HG03521 (cell line): ENCODE data around the gene SRSF8.

Source experiments
- ATAC-seq: cut with Tn5 transposase; IDR thresholded peaks from one replicate; pipeline ENCODE4 v1.9.1; 2021; ENCODE audit warnings: mild to moderate bottlenecking, moderate library complexity; ENCODE audit not compliant: unreplicated experiment

Gene SRSF8

DNA sequence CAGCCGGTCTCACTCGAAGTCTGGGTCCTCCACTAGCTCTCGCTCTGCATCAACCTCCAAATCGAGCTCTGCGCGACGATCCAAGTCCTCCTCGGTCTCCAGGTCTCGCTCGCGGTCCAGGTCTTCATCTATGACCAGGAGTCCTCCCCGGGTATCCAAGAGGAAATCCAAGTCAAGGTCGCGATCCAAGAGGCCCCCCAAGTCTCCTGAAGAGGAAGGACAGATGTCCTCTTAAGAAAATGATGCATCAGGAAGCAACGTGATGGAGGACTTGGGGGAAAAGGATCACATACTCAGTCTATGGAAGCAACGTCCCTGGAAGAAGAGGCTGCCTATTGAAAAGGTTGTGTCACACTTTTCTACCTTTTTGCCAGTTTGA lies 1.1 kb downstream of the SRSF8 start:
- ATAC-seq = no peak

DNA sequence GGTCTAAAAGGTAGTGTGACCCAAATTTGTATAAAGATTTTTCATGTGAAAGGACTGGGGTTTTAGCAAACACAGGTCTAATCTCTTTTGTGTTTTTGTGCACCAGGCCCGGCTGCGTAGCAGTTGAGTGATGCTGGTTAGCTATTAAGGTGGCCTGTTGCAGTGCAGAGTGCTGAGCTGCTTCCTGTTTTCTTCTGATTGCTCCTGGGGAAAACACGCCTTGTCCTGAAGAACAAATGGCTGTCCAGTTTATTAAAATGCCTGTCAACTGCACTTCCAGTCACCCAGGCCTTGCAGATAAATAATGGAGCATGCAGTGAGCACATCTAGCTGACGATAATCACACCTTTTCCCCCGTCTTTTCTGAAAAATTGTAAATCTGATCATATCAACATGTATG lies 1.8 kb downstream of the SRSF8 start:
- peak; percentile 59 for ATAC-seq

DNA sequence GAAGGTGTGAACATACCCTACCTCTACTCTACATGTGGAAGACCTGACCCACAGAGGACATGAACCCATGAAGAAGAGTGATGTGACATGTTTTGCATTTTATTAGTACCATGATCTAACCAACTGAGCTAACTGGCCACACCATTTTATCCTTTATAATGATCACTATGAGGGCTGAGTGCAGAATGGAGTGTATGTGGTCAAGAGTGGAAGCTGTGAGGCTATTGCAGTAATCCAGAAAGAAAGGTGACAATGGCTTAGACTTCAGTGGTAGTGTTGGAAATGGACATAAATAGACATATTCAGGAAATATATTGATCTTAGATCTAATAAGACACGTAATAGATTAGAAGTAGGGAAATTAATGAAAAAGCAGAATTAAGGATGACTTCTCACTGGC lies 3.8 kb downstream of the SRSF8 start:
- ATAC-seq = no peak

DNA sequence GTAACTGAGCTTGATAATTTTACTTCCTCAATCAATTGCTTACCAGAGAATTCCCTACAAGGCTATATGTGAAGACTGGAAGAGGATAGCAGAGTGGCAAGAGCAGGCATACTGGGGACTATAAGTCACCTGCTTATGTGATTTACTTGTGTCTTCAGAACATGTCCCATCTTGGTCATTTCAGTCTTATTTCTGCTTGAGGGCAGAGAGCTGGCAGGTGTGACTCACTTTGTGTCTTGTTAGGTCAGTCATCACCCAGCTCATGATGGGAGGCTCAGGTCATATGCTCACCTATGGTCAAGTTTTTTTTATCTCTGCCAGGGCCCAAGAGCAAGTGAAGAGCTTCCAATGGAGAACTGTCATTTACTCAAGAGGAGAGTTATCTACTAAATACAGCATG lies 6.2 kb downstream of the SRSF8 start:
- no peak for ATAC-seq

DNA sequence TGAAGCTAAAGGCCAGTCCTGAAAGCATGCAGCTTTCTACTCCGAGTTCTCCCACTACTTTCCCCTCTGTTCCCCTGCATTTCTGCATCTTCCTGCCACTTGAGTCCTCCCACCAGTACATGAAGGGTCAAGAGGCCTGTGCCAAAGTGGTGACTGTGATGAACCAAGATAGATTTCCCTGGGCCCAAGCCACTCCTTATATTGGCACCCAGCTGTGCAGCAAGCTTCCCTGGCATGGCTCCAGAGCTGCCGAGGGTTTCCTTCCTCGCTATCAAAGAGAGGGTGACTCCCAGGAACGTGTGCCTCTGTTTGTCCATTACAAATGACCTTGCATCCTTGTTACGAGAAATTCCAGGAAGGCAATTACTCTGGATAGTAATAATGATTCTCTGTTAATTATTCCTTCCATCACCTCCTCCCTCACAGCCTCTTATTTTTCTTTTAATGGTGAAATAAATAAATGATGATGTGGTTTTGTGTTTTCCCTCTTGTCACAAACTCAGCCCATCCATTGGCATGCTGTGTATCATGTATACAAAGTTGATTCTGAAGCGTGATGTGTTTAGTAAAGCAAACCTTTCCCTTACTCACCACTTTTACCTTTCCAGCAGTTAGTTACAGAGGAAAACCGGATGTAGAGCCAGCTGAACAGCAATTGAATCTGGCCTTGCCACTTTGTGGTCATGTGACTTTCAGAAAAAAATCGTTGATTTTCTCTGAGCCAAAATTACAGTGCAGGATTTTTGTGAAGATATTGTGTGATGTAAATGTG lies 8.3 kb downstream of the SRSF8 start:
- ATAC-seq = no peak

DNA sequence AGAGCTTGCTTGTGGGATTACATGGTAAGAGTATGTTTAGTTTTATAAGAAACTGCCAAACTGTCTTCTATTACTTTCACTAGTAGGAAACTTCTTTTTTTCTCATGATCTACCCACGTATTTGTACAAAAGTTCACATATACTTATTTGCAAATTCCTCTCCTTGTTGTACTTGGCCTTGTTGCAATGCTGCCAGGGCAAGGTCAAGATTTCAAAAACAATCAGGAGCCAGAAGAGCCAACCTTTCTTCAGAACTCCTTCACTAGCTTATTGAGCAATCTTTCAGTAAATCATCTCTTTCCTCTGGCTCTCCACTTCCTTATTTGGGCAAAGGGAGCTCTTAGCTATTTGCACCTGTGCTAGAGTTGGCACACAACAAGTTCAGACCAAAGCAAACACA lies 9.7 kb downstream of the SRSF8 start:
- ATAC-seq = peak; percentile 61

DNA sequence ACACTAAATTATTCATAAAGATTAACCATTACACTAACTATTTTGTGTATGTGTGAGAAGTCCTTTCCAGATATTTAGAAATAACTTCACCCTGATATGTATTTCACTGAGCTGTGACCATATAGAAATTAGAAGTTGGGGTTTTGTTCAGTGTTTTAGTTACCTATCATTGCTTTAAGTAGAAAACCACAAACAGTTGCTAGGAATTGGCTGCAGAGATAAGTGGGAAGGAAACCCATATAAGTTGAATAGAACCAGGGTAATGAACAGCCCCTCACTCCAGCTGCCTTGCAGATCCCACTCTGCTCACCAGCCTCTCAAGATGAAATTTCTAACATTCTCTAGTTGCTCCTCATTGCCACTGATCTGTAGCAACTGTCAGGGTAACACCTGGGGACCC lies 10.3 kb downstream of the SRSF8 start:
- no peak for ATAC-seq

DNA sequence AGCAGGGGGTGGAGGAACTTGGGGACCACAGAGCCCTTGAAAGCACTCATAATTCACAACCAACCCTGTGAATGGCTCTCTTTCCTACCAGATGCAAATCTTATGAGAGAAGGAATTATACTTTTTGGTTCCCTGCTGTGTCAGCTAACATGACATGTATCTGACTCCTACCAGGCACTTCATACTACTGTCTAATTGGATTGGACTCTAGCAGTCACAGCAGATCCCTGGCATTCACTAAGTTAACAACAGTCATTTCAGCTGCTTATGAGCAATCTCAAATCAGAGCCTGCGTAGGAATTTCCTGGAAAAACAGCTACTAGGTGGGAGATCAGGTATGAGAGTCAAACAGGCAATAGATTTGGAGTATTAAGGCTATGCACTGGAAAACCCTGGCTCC lies 11.8 kb downstream of the SRSF8 start:
- ATAC-seq = no peak

DNA sequence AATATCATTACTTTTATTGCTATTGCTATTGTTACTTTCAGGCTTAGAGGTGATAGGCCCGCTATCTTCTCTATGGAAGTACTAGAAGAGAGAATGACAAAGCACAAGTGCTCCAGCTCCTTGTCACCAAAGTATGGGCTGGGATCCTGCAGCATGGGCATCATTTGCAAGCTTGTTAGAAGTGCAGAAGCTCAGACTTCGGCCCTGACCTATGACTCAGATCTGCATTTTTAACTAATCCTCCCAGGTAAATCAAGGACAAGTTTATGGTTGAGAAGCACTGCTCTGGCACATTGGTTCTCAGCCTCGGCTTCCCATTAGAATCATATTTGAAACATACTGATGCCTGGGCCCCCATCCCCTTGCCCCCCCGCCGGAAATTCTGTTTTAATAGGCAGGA lies 14.3 kb downstream of the SRSF8 start:
- ATAC-seq = no peak

DNA sequence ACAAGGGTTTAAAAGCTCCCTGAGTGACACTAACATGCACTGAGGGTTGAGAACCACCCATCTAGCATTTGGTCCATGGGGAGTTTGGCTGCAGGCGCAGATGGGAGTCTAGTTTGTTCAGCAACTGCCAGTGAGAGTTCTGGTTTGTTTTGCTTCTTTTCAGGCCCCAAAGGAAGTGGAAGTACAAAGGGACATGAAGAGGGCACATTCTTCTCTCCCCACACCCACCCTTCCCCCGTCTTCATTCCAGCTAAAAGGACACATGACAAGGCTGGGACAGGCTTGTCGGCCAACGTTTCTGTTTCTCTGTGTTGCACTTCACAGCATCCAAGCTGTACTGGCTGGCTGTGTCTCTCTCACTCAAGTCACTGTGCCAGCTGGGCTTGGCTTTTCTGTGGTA lies 14.7 kb downstream of the SRSF8 start:
- no peak for ATAC-seq

DNA sequence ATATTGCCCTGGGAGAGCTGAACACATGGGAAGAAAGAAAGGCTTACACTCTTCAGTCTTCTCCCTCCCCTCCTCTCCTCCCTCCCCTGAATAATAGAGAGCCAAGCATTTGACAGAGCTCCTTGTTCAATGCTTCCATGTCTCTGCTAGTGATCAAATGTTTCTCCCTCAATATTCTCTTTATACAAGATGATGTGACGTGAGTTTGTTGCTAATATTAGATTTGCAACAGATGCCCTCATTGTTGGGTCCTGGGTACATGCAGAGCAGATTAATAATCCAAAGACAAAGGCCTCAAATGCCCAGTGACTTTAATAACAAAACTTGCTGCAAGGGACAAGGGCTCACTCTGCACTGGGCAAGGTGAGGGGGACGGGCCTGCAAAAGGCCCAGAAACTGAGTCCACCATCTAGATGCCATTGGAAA lies 15.9 kb downstream of the SRSF8 start:
- ATAC-seq = no peak

DNA sequence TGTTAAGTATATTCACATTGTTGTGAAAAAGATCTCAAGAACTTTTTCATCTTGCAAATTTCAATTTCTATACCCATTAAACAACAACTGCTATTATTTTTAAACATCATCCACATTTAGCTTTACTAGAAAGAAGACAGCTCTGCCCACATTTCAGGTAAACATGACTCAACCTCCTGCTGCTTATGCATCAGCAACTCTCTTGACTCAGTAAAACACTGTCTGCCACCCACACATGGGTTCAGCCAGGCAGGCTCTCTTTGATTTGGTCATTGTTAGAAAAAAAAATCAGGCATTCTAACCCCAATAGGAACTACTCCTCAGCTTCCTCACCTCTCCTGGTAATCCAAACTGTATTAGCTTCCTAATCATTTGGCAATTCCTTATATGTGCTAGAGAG lies 17.8 kb downstream of the SRSF8 start:
- no peak for ATAC-seq

DNA sequence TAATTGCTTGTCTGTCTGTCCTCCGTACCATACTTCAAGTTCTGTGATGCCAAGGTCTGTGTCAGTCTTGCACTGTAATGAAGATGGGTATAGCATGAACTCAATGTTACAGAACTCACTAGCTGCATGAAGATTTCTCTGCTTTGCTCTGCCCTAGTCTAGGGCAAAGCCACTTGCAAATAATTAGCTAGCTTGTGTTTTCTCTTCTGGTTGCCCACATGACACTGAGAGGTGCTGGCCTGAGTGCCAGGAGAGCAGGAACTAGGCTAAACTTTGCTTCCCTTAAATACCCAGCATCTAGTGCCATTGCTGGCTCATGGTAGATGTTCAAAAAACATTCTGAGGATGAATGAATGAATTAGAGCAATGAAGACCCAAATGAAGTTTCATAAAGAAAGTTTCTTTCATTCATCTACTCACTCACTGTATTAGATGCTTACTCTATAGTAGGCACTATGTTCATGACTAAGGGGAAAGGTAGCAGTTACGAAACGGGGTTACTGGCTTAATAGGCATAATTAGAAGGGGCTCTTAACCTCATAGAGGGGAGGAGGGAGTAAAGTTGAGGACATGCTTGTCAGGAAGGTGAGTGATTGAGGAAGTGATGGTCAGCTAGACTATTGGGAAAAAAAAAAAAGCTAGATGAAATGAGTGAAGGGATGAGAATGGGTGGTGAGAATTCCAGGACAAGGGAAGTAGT lies 18.5 kb downstream of the SRSF8 start:
- no peak for ATAC-seq

DNA sequence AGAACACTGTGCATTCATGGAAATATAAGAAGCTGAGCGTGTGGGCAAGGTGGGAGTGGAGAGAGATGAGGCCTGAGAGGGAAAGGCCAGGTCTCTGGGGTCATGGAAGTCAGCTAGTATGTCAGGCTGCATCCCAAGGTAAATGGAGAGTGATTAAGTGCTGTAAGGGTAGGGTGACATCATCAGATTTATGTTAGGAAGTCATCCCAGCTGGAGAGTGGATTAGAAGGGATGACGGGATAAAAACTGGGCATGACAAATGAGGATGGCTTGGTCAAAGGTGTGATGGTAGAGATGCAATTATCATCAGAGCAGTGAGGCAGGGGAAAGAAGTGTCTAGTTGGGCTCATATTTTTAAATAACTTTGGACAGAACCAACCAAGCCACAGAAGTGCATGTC lies 19.4 kb downstream of the SRSF8 start:
- ATAC-seq = no peak

DNA sequence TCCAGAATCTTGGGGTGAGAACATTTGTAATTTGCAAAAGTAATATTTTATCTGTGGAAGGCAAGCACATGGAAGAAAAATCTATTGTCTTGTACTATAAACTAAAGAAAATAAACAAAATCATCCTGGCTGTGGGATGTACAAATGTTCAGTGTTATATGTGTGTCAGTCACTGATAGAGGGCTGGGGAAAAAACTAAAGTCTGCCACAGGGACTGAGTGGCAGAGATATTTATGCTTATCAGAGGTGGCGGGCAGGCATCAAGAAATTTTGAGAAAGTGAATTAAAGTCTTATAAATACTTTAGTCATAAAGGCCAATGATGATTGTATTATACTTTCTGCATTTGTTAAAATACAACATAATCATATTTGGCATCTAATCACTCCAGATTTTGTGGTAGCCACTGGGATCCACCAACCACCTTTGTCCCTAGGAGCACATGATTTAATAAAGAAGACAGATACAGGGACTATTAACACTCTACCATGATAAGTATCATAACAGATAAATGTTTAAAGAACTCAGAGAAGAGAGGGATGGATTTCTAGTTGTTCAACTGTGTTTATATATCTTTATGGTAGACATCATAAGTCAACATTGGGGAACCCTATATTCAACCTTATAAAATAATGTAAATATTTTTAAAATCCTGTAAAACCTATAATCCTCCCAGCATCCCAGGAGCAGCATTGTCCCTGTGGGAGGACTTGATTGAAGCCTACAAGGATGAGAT lies 20.3 kb downstream of the SRSF8 start:
- no peak for ATAC-seq

DNA sequence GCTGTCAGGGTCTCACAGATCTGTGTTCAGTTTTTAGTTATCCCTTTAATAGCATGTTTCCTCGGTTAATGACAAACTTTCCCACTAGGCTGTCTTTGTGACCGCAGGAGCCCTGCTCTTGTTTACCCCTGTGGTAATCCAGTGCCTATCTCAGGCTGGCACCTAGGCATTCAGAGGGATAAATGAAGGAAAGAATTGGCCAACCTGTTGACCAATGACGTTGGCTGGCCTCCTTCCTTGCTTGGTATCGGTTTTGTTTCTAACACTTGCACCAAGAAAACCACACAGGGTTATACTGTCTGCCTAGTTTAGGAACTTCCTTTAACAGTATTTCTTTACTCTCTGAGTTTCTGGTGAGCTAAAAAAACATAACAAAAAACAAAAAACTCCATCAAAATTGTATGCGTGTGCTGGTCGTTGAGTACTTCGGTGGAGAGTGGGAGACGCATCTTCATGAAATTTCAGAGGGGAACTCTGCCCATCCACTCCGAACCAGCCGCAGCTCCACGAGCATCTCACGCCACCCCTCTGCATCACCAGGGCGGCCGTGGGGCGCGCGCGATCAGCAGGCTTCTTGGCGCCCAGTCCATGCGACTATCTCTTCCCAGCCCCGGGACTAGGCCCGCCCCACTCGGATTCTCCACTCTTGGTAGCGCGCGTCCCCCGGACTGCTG lies 22.4 kb downstream of the SRSF8 start:
- peak; percentile 41 for ATAC-seq

DNA sequence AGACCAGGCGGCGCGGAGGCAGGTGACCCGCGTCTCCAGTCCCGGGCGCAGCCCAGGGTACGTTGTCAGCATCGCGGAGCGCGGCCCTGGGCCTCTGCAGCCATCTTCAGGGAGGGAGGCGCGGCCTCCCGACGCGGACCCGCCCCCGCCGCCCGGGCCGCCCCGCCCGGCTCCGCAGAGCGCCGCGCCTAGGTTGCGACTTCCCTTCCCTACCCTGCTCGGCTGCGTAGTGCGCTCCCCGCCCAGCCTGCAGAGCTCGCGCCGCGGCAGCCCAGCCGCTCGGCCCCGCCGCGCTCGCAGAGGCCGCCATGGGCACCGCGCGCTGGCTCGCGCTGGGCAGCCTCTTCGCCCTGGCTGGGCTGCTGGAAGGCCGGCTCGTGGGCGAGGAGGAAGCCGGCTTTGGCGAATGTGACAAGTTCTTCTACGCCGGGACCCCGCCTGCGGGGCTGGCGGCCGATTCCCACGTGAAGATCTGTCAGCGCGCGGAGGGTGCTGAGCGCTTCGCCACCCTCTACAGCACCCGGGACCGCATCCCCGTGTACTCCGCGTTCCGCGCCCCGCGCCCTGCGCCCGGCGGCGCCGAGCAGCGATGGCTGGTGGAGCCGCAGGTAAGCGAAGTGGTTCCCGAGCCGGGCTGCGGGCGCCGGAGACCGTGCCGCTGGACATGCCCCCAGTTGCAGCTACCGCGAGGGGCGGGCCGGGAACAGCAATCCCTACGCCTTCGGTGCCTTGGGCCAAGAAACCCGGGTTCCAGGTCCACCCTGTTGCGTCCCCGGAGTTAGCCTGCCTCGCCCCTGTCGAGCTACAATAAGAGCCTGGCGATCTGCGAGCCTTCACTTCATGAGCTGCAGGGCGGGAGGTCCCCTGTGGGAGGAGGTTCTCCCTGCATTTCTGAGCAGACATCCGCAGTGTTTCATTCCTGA lies 23.2 kb downstream of the SRSF8 start, which contains the start of gene ENDOD1:
Gene ENDOD1 (plus strand): TSS at position 227 of the 923 bp plus-strand sequence. CDS start 82 bp downstream, at position 309.
- ATAC-seq = peak; percentile 93

DNA sequence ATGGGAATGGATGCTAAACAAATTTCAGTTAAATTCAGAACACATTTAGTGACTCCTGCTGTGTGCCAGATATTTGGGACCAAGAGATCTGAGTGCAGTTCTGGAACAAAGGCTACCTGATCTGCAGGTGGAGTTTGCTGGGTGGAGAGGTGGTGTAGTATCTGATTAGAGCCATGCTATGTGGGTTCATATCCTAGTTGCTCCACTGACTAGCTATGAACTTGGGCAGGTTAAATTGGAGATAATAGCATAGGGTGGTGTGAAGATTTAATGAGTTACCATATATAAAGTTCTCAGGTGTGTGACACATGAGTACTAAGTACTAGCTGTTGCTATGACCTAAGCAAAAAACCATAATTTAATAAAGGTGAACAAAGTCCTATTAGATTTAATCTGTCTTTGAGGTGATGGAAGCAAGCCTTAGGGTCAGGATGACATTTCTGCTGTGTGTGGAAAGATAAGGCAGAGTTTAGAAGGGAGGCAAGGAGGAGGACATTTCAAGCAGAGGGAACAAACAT lies 25.0 kb downstream of the SRSF8 start:
- ATAC-seq = no peak

DNA sequence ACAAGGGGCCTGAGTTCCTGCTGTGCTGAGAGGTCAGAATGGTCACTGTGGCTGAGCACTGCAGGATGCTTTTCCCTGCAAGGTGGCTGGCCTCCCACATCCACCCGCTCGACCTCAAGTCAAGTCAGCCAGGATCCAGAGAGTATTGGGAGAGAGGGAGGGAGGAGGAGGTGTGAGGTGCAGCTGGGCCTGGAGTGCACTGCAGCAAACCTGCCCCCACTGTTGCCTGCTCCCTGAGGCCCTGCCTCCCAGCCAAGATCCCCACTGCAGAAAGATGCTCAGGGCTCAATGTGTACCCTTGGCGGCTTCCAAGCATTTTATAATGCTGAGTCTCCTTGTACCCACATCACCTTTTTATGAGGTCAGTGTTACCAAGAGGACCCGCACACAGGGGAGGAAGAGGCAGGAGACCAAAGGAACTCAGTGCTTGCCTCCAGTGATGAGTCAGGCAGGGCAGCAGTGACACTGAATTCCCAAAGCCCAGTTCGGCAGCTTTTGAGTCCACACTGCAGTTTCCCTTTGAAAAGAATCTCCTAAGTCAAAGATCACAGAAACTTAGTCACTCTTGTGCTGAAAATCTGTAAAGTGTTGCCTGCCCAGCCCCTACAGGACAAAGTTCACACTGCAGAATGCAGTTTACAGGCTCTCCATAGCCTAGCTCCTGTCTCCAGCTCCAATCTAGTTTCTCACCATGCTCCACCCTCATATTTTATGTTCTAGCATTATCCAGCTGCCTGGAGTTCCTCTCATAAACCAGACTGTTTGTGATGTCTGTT lies 26.0 kb downstream of the SRSF8 start:
- no peak for ATAC-seq
